Activated gamma-delta T cell treated with anti-CD3 and anti-CD28 coated beads, Interleukin-2, amount 50 U/mL, for 16 hours (primary cell): Measurements from ENCODE around the gene CTNNAL1.
"Not testable (repeated sequence)": the region's sequence is repeated elsewhere in the genome, so short reads cannot be mapped to it uniquely, and the experiment has no call there.

Experiments used
- DNase-seq: peaks from one replicate; pipeline ENCODE4 v3.0.0-alpha.2; 2020; ENCODE audit warnings: low read depth

The CTNNAL1 gene

DNA sequence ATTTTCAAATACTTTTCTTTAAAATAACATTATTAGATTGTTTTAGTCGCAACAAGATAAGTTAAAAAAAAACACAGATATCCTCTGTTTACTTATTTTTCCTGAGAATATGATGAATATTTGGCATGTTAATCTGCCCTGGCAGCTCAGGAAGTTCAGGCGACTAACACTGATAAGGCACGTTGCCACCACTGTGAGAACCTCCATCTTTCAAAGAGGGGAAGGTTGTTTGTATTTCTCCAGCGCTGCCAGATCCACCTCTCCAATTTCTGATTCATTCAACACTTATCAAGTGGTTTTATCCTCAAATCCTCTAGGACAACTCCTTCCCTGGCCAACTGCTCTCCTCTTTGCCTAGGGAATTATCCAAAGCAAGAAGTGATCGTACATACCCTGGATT, 21.8 kb downstream of the CTNNAL1 start:
- DNase-seq: no peak

DNA sequence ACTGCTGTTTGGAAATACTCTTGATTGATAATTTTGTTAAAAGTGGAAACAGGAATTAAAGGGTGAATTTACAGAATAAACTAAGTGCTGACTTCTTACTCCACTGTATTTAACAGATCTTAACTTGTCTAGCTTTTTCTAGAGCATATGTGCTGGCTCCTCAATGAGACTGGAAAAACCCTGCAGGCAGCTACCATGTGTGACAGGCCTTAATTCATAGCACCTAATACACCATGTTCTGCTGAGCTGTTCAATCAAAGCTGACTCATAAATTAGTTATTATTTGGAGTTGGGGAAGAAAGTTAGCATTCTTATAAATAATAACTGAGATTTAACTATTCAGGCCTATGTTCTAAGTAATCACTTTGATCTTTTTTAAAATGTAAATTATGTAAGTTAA, 29.4 kb downstream of the CTNNAL1 start:
- no peak for DNase-seq

DNA sequence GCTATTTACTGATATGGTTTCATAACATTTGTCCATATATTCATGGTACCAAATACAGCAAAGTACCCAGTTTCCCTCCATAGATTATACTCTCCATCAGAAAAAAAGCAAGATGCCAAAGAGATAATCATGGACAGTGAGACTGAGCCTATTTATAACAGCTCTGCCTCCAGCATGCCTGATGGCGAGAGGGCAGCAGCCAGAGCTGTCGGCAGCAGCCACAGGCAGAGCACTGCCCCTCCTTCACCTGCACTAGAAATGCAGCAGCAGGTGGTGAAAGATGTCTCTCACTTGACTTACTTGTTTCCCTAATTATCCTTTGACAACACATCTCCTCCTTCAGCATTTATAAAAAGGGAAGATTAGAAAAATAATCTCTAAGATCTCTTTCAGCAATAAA, 32.4 kb downstream of the CTNNAL1 start:
- DNase-seq: no peak

DNA sequence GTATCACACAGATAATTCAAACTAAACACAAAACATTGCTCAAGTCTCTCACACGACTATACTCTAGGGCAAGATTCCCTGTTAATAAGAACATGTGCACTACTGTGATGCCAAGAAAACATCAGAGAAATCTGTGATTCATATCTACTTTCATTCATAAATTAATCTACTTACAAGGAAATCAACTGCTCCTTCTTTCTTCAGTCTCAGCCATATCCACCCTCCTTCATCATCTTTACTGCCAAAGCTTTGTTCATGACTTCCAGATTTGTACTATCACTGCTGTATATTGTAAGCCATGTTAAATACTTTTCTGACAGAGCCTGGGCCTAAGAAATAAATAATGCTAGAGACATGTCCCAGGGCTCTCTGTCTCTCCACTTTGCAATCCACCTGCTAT, 35.1 kb downstream of the CTNNAL1 start:
- DNase-seq: no peak

DNA sequence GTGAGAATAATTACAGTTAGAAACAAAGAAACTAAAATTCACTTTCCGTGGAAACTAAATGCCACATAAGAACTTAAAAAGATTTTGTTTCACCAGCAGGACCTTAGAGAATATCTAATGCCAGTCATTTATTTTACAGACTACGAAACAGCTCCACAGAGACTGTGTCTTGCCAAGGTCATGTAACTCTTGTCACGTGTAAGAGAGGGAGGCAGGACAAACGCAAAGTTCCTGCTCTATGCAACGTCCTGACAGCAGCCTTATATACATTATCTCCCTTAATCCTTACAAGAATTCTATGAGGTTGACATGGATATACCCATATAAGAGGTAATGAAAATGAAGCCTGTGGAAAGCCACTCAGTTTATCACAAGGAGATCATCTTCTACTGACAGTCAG, 39.4 kb downstream of the CTNNAL1 start:
- no peak for DNase-seq

DNA sequence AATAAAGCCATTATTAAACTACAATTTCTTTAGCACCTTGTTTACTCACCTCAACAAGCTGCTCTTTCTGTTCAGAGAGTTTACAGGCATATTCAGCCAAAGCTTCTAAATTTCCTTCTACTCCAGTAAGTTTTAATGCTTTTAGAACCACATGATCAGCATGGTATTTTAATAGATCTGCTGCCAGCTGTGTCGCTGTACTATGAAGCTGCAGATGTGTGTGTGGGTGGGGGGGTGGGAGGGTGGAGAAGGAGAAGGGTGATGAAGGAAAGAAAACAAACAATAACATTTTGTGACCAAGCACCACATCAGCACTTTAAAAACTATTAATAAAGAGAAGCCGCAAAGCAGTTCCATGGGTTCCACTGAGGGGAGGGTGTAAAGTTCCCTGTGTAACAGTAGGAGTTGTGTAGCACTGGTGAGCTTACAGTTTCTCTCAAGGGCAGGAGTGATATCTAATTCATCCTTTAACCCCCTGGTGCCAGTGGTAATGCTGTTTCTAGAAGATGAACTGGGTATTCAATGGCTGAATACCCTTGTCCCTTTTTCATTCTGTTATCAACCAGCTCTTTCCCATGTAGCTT, 40.6 kb downstream of the CTNNAL1 start:
- DNase-seq: no peak

DNA sequence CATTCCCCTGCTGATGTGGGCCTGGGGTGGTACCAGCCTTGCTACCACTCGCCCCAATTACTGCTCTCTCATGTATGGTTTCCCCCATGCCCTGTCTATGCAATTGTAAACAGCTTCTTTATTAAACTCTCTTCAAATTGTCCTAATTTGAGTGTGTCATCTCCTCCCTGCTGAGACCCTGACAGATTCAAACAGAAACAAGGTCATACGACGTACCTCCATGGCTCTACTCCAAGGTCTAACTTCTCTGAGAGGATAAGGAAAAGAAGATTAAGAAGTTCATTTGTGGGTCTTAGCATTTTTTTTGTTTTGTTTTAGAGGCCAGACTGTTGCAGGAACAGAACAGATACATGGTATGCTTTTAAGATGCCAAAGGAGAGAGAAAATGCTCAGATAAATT, 41.1 kb downstream of the CTNNAL1 start:
- DNase-seq: no peak

DNA sequence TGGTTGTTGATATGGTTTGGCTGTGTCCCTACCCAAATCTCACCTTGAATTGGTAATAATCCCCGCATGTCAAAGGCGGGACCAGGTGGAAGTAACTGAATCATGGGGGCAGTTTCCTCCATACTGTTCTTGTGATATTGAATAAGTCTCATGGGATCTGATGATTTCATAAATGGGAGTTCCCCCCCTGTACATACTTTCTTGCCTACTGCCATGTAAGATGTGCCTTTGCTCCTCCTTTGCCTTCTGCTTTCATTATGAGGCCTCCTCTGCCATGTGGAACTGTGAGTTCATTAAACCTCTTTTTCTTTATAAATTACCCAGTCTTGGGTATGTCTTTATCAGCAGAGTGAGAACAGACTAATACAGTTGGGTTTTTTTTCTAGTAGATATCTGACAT, 41.9 kb downstream of the CTNNAL1 start:
- DNase-seq: not testable (repeated sequence)

DNA sequence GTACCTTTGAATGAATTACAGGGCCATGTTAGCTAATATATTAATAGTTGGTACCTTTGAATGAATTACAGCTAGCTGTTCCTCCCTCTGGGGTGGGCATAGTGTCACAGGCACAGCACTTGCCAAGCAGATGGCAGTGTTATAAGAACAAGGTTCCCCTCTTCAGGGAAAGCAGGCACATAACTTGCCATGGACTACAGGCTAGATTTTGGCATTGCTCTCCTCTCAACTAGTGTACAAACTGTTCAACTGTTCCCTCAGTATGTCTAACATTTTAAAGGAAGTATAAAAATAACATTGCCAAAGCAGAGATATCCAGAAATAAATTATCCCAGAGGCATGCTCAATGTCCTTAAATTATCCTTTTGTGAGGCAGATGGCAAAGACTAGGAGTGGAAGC, 45.4 kb downstream of the CTNNAL1 start:
- no peak for DNase-seq

DNA sequence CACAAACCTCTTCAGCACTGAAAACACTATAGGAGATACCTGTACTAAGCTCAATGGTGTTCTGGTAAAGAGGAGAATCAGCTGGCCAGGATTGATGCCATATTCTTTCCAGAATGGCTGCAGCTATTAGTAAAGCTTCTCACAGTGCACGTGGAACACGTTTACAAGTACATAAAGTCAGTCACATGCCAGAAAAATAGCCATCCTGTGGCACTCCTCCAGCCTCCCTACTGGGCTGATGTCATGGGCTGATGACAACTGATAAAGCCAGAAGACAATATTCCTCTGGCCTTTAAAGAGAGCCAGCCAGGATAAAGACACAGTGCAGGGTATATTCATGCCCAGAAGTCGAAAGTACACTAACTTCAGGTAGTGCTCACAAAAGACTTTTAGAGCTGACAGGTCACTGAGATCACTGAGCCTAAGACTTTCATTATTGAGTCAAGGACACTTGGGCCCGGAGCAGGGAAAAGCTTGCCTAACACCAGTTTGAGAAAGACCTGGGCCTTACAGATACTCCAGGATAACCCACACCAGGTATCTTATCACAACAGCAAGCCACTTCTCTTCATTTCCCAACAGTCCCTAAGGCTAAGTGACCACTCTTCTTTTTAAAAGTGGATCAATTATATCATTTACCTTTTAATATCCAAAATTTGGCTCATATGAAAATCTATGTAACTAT, 49.7 kb downstream of the CTNNAL1 start:
- DNase-seq: no peak

DNA sequence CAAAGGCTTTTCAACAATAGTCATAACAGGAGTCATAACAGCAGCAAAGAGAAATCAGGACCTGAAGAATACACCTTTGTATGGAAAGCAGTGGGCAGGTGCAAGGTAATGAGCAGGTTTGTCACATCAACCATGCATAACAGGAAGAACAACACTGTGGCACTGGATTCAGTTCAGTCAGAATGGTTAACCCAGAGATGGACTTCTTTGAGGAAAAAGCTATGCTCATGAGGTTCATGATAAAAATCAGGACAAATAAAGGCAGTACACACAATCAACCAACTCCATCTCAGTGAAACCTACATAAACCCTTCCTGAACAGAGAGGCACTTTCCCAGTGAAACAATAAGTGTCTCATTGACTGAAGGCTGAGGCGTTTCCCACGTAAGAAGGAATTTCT, 52.1 kb downstream of the CTNNAL1 start:
- DNase-seq: no peak

DNA sequence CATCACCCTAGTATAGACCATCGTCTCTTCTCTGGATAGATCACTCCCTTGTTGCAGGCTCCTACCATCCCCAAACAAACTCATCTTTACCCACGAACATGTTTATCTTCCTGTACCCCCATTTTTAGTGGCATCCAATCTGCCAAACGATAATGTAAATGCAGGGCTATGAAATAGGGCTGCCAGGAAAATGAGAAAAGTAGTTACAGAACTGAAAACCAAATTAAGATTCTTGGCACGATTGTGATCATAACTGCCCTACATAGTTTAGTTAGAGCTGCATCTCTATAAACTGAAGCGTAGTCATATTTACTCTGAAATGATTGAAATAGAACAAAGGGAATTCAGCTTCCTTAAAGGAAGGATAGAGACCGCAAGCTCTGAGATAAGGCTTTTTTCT, 53.0 kb downstream of the CTNNAL1 start:
- no peak for DNase-seq

DNA sequence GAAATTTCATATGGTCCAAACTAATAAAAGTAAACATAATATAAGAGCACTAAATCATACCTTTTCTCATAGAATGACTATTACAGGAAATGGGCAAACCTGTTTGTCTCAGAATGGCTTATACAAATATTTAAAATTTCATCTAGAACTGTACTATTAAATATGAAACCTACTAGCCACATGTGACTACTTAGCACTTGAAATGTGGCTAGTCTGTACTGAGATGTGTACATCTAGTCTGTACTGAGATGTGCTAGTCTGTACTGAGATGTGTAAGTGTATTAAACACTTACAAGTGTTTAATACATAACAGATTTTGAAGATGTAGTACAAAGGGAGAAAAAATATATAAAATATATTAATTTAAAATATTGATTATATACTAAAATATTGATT, 56.7 kb downstream of the CTNNAL1 start:
- no peak for DNase-seq

DNA sequence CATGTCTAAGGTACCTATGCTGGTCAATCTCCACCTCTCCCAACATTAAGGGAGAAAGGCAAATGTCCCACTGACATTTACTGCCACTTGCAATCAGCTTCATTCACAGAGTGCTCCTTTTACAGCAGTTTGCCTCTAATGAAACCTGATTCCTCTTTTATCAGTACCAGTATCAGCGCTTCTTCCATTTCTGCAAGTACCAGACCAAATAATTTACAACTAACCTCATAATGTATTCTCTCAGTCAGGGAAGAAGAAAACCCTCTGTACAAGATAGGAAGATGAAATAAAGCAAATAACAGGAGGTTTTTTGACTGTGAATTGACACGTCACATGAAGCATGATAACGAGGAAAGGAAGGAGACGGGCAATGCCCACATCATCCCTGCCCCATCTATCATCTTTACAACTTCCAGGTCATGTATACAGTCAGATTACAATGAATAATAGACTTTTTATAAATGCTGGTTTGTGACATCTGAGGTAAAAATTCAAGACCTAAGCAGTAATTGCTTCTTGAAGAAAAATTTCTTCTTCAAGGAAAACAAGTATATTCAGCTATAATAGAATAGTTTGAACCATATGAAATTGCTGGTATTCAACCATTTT, 57.2 kb downstream of the CTNNAL1 start:
- no peak for DNase-seq

DNA sequence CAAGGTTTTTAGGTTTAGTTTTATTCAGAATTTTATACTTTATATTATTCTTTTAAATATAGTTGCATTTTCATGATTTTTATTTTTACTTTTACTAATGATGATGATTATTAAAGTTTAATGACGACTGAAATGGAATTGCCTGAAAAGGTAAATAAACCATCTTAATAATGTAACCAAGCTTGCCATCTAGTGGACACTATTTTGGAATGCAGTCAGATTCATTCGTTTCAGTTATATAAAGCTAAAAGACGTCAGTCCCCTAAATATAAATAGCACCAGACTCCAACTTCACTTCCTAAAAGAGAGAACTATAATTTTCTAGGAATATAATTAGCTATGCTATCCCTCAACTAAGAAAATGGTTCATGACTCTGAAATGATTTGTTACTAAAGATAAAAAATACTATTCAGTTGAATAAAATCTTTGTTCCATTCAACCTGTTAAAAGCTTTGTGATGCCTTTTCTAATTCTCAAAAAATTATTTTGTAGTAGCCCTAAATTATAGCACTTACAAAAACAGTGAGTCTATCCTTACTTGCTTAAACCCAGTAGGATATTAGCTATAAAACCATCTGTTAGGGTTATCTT, 59.2 kb downstream of the CTNNAL1 start:
- DNase-seq: no peak

DNA sequence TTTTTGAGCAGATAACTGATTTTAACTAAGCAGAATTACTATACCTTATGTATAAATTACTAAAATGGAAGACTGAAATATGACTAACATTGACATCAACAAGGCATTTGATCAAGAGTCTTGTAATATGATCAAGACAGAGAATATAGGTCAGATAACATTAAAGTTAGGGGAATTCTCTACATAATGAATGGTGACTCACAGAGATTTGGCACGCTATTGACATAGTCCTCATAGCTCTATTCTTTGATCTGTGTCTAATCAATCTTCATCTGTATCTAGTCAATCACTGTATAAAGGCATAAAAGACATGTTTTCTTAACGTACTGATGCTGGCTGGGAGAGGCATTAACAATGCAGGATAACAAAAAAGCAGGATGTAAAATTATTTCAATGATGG, 61.7 kb downstream of the CTNNAL1 start:
- no peak for DNase-seq

DNA sequence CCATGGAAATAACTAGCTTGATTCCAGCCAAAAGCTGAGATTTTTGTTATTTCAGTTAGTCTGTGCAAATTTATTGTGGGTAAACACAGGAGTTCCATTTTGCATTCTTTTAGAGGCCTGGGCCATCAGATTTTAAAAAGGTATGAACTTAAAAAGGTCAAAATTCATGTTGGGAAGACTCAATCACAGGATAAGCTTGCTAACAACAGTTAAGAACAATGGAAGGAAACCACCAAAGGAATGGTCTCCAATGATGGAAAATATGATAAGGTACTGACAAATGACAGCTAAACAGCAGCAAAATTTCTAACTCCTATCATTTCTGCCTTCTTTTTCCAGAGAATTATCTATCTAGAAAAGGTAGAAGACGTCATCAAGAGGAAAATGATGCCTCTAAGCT, 63.1 kb downstream of the CTNNAL1 start:
- no peak for DNase-seq

DNA sequence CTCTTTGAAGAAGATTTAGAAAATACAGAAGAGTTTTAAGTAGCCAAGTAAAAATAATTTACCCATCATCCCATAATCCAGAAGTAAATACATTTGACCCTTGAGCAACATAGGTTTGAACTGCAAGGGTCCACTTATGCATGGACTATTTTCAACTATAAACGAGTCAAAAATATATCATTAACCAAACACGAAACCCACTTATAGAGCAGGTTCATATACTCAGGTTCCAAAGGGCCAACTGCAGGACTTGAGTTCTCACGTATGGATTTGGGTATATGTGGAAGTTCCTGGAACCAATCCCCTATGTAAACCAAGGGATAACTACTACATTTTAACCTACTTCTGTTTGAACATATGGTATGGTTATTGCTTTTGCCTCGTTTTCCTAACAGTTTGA, 73.3 kb downstream of the CTNNAL1 start:
- DNase-seq: no peak

DNA sequence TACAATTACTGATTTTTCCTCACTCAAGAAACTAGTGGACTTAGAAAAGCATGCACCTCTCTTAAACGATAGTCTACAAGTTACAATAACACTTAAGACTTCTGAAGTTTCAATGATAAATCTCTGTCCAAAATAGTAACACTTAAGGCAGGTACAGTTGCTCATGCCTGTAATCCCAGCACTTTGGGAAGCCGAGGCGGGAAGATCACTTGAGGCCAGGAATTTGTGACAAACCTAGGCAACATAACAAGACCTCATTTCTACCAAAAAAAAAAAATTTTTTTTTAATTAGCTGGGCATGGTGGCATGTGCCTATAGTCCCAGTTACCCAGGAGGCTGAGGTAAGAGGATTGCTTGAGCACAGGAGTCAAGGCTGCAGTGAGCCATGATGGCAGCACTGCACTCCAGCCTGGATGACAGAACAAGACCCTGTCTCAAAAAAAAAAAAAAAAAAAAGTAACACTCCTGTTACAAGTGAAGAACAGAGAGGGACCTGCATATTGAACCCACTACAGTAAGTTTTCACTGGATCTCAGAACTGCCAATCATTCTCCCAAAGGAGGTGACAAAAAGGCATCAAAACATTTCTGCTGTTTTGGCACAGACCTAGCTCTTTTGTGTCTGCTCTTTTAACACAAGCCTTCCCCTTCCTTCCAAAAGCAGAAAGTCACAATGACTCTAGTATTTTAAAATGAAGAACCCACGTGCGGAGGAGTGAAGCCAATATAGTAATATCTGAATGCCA, 75.6 kb downstream of the CTNNAL1 start:
- DNase-seq: no peak

DNA sequence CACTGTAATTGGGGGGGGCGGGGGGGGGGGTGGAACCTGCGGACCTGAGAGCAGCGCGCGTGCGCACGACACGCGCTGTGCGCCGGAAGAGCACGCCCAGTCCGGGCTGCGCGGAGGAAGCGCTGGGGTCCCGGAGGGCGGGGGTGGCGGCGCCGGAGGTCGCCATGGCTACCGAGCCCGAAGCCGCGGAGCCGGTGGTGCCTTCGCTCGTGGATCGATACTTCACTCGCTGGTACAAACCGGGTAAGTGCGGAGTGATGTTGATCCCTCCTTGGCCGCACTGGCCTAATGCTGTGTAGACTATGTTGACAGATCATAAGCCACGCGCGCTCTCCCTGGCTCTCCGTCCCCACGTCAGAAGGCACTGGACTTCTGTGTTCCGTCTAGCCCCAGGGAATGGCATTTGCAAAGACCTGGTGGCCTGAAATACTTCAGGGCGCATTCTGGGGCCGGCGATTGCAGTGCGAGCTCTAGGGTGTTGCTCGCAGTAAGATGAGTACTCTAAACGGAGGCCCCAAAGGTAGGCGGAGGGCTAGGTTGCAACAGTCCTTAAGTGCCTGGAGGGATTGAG, 78.9 kb downstream of the CTNNAL1 start, which contains the start of gene ABITRAM:
Gene ABITRAM, plus strand, starts transcription at position 78 of the 571 bp plus-strand sequence. Its CDS starts 87 bp downstream, at position 165.
- DNase-seq: peak; percentile 62

DNA sequence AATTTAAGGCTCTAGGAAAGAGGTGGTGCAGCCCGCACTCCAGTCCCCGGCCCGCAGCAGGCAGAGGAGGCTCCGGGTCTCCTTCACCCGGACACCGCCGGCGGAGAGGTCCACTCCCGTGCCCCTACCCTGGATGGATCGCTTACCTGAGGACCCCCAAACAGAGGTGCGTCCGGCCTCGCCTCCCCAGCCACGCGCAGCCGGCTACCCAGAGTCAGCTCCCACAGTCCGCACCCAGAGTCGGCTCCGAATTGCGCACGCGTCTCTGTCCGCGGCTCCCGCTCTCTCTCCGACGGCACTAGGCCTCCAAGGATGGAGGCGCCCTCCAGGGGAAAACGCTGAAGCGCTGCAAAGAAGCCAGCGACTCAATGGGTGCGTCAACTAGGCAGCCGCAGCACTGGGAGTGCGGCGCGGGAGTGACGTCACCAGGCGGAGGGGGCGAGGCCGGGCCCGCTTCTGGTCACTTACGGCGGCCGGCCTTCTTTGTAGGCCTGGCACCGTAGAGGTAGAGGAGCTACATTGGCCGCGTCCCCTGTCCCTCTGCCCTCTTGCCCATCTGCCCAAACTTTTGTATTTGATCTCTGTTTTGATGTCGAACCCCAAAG, 79.5 kb downstream of the CTNNAL1 start, which contains the start of gene ELP1:
Gene ELP1, minus strand, starts transcription at position 407 of the 605 bp plus-strand sequence. CDS start 2,978 bp downstream, outside the sequence.
- peak; percentile 80 for DNase-seq
